ENCODE results near the gene BACE1-AS. TPM values are rescaled to one million over a fixed set of nuclear protein-coding genes. Genes with fewer than 3 reads are reported as not detected.
"Not testable (repeated sequence)": the region's sequence is repeated elsewhere in the genome, so short reads cannot be mapped to it uniquely, and the experiment has no call there.

BACE1-AS gene
- total RNA-seq, 1 donor from 2014 or later: 10.3 TPM

- TF ChIP-seq CTCF (IDR thresholded peaks at IDR 0.05) (no peak), EZH2phosphoT487 (IDR thresholded peaks at IDR 0.05) (no peak), EZH2 (IDR thresholded peaks at IDR 0.05) (no peak)
- H3K79me2 ChIP-seq (ENCODE audit: low read depth): no peaks in the 10 kb centered on the region
- DNase-seq (ENCODE audit: low spot score): no peak
- H3K27ac ChIP-seq: no peak overlapping the region
- Mint-ChIP-seq H3K4me1 (no peaks in the 10 kb centered on the region), H3K27ac (no peak overlapping the region), H3K27me3 (ENCODE audit: insufficient read depth, low read depth) (no peaks in the 10 kb centered on the region), H3K4me3 (no peak overlapping the region), H3K36me3 (peaks cover 23% of the 10 kb centered on the region), H3K9me3 (no peaks in the 10 kb centered on the region)
- H3K4me2 ChIP-seq: no peak overlapping the region
- H4K20me1 ChIP-seq (ENCODE audit: low read depth): no peaks in the 10 kb centered on the region
- no peaks in the 10 kb centered on the region for H3K4me1 ChIP-seq
- no peak overlapping the region for H3K9ac ChIP-seq
- no peaks in the 10 kb centered on the region for H3K27me3 ChIP-seq
- H2AFZ ChIP-seq (replicated peaks): no peak overlapping the region
- no peaks in the 10 kb centered on the region for H3K9me3 ChIP-seq (ENCODE audit: low read depth)
- no peaks in the 10 kb centered on the region for H3K36me3 ChIP-seq
- no peaks in the 10 kb centered on the region for H3F3A ChIP-seq (ENCODE audit: low read depth)
- no peak overlapping the region for H3K4me3 ChIP-seq
Observed at GRCh38 chr11:117259417-117259816, 31.7 kb upstream of the BACE1-AS start.

- H3K4me2 ChIP-seq; H3K4me1 Mint-ChIP-seq; H3K4me1 ChIP-seq; H3K27me3 ChIP-seq; H4K20me1 ChIP-seq (ENCODE audit: low read depth); H3F3A ChIP-seq (ENCODE audit: low read depth); H3K9me3 Mint-ChIP-seq; H3K27ac ChIP-seq; DNase-seq (ENCODE audit: low spot score); H2AFZ ChIP-seq (replicated peaks); H3K4me3 Mint-ChIP-seq; H3K79me2 ChIP-seq (ENCODE audit: low read depth); H3K9me3 ChIP-seq (ENCODE audit: low read depth); H3K4me3 ChIP-seq; H3K36me3 ChIP-seq; H3K9ac ChIP-seq; H3K27me3 Mint-ChIP-seq (ENCODE audit: insufficient read depth, low read depth); H3K27ac Mint-ChIP-seq: not testable (repeated sequence)
- peaks cover 29% of the 10 kb centered on the region for H3K36me3 Mint-ChIP-seq
Observed at GRCh38 chr11:117264624-117265323, 26.4 kb upstream of the BACE1-AS start.

- Histone ChIP-seq H3K4me2 (no peak overlapping the region), H2AFZ (replicated peaks) (no peak overlapping the region), H3K27ac (no peak overlapping the region), H3F3A (ENCODE audit: low read depth) (no peaks in the 10 kb centered on the region), H4K20me1 (ENCODE audit: low read depth) (peaks cover 7% of the 10 kb centered on the region), H3K4me3 (no peak overlapping the region), H3K4me1 (no peaks in the 10 kb centered on the region), H3K79me2 (ENCODE audit: low read depth) (no peaks in the 10 kb centered on the region), H3K36me3 (no peaks in the 10 kb centered on the region), H3K27me3 (no peaks in the 10 kb centered on the region), H3K9ac (no peak overlapping the region), H3K9me3 (ENCODE audit: low read depth) (no peaks in the 10 kb centered on the region)
- peaks cover 27% of the 10 kb centered on the region for H3K36me3 Mint-ChIP-seq
- H3K9me3 Mint-ChIP-seq: no peaks in the 10 kb centered on the region
- H3K4me3 Mint-ChIP-seq: no peak overlapping the region
- no peak for DNase-seq (ENCODE audit: low spot score)
- H3K27me3 Mint-ChIP-seq (ENCODE audit: insufficient read depth, low read depth): peaks cover 2% of the 10 kb centered on the region
- no peak overlapping the region for H3K27ac Mint-ChIP-seq
- no peaks in the 10 kb centered on the region for H3K4me1 Mint-ChIP-seq
- TF ChIP-seq EZH2 (IDR thresholded peaks at IDR 0.05): no peak
- TF ChIP-seq CTCF (IDR thresholded peaks at IDR 0.05): no peak
- TF ChIP-seq EZH2phosphoT487 (IDR thresholded peaks at IDR 0.05): no peak
Observed at GRCh38 chr11:117265745-117266144, 25.4 kb upstream of the BACE1-AS start.

GRCh38 chr11:117269856-117270255 lies 21.3 kb upstream of the BACE1-AS start:
- DNase-seq (ENCODE audit: low spot score): no peak
- H2AFZ ChIP-seq (replicated peaks): no peak overlapping the region

More at GRCh38 chr11:117269856-117270255, 21.3 kb upstream of the BACE1-AS start:
- Histone ChIP-seq H3F3A (ENCODE audit: low read depth) (no peaks in the 10 kb centered on the region), H4K20me1 (ENCODE audit: low read depth) (peaks cover 7% of the 10 kb centered on the region), H3K4me3 (no peak overlapping the region), H3K79me2 (ENCODE audit: low read depth) (no peaks in the 10 kb centered on the region), H3K4me2 (no peak overlapping the region), H3K9me3 (ENCODE audit: low read depth) (no peaks in the 10 kb centered on the region), H3K9ac (no peak overlapping the region), H3K27ac (no peak overlapping the region), H3K27me3 (no peaks in the 10 kb centered on the region), H3K4me1 (no peaks in the 10 kb centered on the region), H3K36me3 (no peaks in the 10 kb centered on the region)
- no peaks in the 10 kb centered on the region for H3K4me1 Mint-ChIP-seq
- no peak overlapping the region for H3K4me3 Mint-ChIP-seq
- H3K27ac Mint-ChIP-seq: no peak overlapping the region
- TF ChIP-seq EZH2 (IDR thresholded peaks at IDR 0.05): no peak
- no peak for TF ChIP-seq CTCF (IDR thresholded peaks at IDR 0.05)
- no peak for TF ChIP-seq EZH2phosphoT487 (IDR thresholded peaks at IDR 0.05)
- peaks cover 2% of the 10 kb centered on the region for H3K9me3 Mint-ChIP-seq
- H3K36me3 Mint-ChIP-seq: peaks cover 29% of the 10 kb centered on the region
- H3K27me3 Mint-ChIP-seq (ENCODE audit: insufficient read depth, low read depth): peaks cover 2% of the 10 kb centered on the region

All from neural progenitor cell (in vitro differentiated cells).